SK-N-SH (cell line): ENCODE measurements around the gene HSF2. TPM values are rescaled to one million over a fixed set of nuclear protein-coding genes. Genes with fewer than 3 reads are reported as not detected.

Experiments
- CTCF ChIA-PET: fragments of 300-600, 350-600 bp; formaldehyde crosslinking; extraction: SDS; loops from one replicate; lab custom pipeline; 2021; lab: Yijun Ruan, JAX
- POLR2A ChIA-PET: fragments of 350-600 bp; sonication (Branson Sonifier 250); formaldehyde crosslinking; extraction: SDS; loops from one replicate; lab custom pipeline; 2020; ENCODE audit warnings: antibody characterized with exemption, inconsistent platforms; lab: Yijun Ruan, JAX
- DNase-seq: peaks from one replicate; pipeline ENCODE4 v3.0.0; 2012
- H2AFZ ChIP-seq: fragments of 200-600 bp; sonication (generic); 2 replicates; pipeline ENCODE4 v1.8.1; 2016; ENCODE audit warnings: antibody characterized with exemption, mild to moderate bottlenecking, low read depth
- H3F3A ChIP-seq: fragments of 200-600 bp; sonication (generic); replicated peaks from 2 replicates; pipeline ENCODE3; 2016; ENCODE audit warnings: antibody characterized with exemption, mild to moderate bottlenecking; ENCODE audit not compliant: insufficient read depth
- H3K27ac ChIP-seq, 2 experiments: fragments of 200-500 bp in 1 of 2; fragments of 200-600 bp in 1 of 2; sonication (Bioruptor generic) in 1 of 2; sonication (generic), shearing (Covaris generic) in 1 of 2; 2 replicates each; pipeline versions ENCODE4 v1.5.1 to v1.6.1; 2014 to 2016; ENCODE audit warnings: low read depth in 2 of 2, inconsistent platforms in 1 of 2, low read length in 1 of 2, mild to moderate bottlenecking in 1 of 2, mixed read lengths in 1 of 2
- H3K27me3 ChIP-seq: fragments of 200-600 bp; sonication (generic), shearing (Covaris generic); 2 replicates; pipeline ENCODE4 v1.6.1; 2016; ENCODE audit warnings: mixed run types; ENCODE audit not compliant: insufficient read depth
- H3K36me3 ChIP-seq, 2 experiments: fragments of 200-500 bp in 1 of 2; fragments of 200-600 bp in 1 of 2; sonication (Bioruptor generic) in 1 of 2; sonication (generic) in 1 of 2; replicated peaks in 1 of 2; 2 replicates each; pipeline versions ENCODE3 to v1.5.1; 2014 to 2016; ENCODE audit warnings: low read length in 1 of 2, mild to moderate bottlenecking in 1 of 2; ENCODE audit not compliant: insufficient read depth in 2 of 2, control insufficient read depth in 1 of 2
- H3K4me1 ChIP-seq, 2 experiments: fragments of 200-500 bp in 1 of 2; fragments of 200-600 bp in 1 of 2; sonication (Bioruptor generic) in 1 of 2; sonication (generic), shearing (Covaris generic) in 1 of 2; 2 replicates each; pipeline versions ENCODE4 v1.5.1 to v1.6.1; 2014 to 2016; ENCODE audit warnings: low read depth in 1 of 2, low read length in 1 of 2, mixed run types in 1 of 2; ENCODE audit not compliant: insufficient read depth in 2 of 2, control insufficient read depth in 1 of 2
- H3K4me2 ChIP-seq: fragments of 200-600 bp; sonication (generic), shearing (Covaris generic); 2 replicates; pipeline ENCODE4 v1.6.1; 2017; ENCODE audit warnings: mixed run types
- H3K4me3 ChIP-seq, 2 experiments: fragments of 200-500 bp in 1 of 2; fragments of 200-600 bp in 1 of 2; sonication (Bioruptor generic) in 1 of 2; sonication (generic), shearing (Covaris generic) in 1 of 2; 2 replicates each; pipeline versions ENCODE4 v1.5.1 to v1.8.1; 2014 to 2016; ENCODE audit warnings: low read depth in 2 of 2, inconsistent platforms in 1 of 2, low read length in 1 of 2, mild to moderate bottlenecking in 1 of 2, mixed read lengths in 1 of 2, moderate library complexity in 1 of 2
- H3K79me2 ChIP-seq: fragments of 200-600 bp; sonication (generic); 2 replicates; pipeline ENCODE4 v1.8.1; 2017; ENCODE audit warnings: mild to moderate bottlenecking; ENCODE audit not compliant: insufficient read depth
- H3K9ac ChIP-seq: fragments of 200-600 bp; sonication (generic); 2 replicates; pipeline ENCODE4 v1.6.1; 2017; ENCODE audit warnings: mixed run types
- H3K9me2 ChIP-seq: fragments of 200-600 bp; sonication (generic); 2 replicates; pipeline ENCODE4 v1.6.1; 2017; ENCODE audit warnings: mixed run types
- H3K9me3 ChIP-seq: fragments of 200-600 bp; sonication (generic); 2 replicates; pipeline ENCODE4 v1.6.1; 2017; ENCODE audit warnings: mixed run types, mild to moderate bottlenecking, moderate library complexity
- H4K20me1 ChIP-seq: fragments of 200-600 bp; sonication (generic); 2 replicates; pipeline ENCODE4 v1.6.1; 2017; ENCODE audit warnings: mild to moderate bottlenecking, mixed run types; ENCODE audit not compliant: insufficient read depth
- ELF1 ChIP-seq: IDR thresholded peaks from 2 replicates; pipeline ENCODE4 v1.4.0; 2012
- EP300 ChIP-seq, 2 experiments: IDR thresholded peaks; 2 replicates each; pipeline versions ENCODE4 v1.4.0 to v1.6.1; 2012; ENCODE audit warnings: borderline replicate concordance in 1 of 2, low read depth in 1 of 2, low read length in 1 of 2
- EZH2phosphoT487 ChIP-seq: fragments of 200-600 bp; sonication (generic); IDR thresholded peaks from 2 replicates; pipeline ENCODE4 v1.6.1; 2017; ENCODE audit warnings: low read depth, mixed run types, mild to moderate bottlenecking, antibody characterized with exemption, moderate library complexity, borderline replicate concordance
- FOSL2 ChIP-seq: IDR thresholded peaks from 2 replicates; pipeline ENCODE4 v1.4.0; 2012; ENCODE audit warnings: low read depth, mild to moderate bottlenecking, moderate library complexity, borderline replicate concordance
- FOXJ3 ChIP-seq: sonication (generic); formaldehyde crosslinking; IDR thresholded peaks from 2 replicates; pipeline ENCODE4 v1.5.1; 2020; ENCODE audit warnings: mild to moderate bottlenecking, missing genetic modification reagents
- IRF3 ChIP-seq: fragments of 150-350 bp; IDR thresholded peaks from 2 replicates; pipeline ENCODE4 v1.6.1; 2016; ENCODE audit warnings: mild to moderate bottlenecking, low read depth, low read length
- JUND ChIP-seq: IDR thresholded peaks from 2 replicates; pipeline ENCODE4 v1.4.0; 2012
- RAD21 ChIP-seq: IDR thresholded peaks from 2 replicates; pipeline ENCODE4 v1.6.1; 2012; ENCODE audit warnings: mild to moderate bottlenecking, low read length
- SIN3A ChIP-seq: IDR thresholded peaks from 2 replicates; pipeline ENCODE4 v1.6.1; 2012; ENCODE audit warnings: low read depth, mild to moderate bottlenecking, low read length, moderate library complexity, borderline replicate concordance
- WGBS: methylation state at CpG from one replicate; pipeline ENCODE4 v1.1.6; 2017; ENCODE audit warnings: low lambda C conversion rate; 5-methylcytosine and 5-hydroxymethylcytosine counted together
- polyA plus RNA-seq, 3 experiments: library from polyadenylated mRNA; depleted of rRNA; stranded (reverse); fragments of >200 nt; gene quantifications; 2 replicates each; pipeline ENCODE4 v1.2.3, GENCODE V29; 2012
- TF ChIP-seq, protein P1 (sequence below): IDR thresholded peaks from 2 replicates; pipeline ENCODE4 v1.6.1; 2012; ENCODE audit warnings: mild to moderate bottlenecking, low read depth, low read length, moderate library complexity
- TF ChIP-seq, protein P2 (sequence below): IDR thresholded peaks from 2 replicates; pipeline ENCODE4 v1.4.0; 2012; ENCODE audit warnings: low read depth
- TF ChIP-seq, protein P3 (sequence below): IDR thresholded peaks from 2 replicates; pipeline ENCODE4 v1.4.0; 2012; ENCODE audit warnings: low read depth, borderline replicate concordance

HSF2 gene
- polyA plus RNA-seq, 1 of the 3 experiments (the other 2 are of a cell fraction): 22.2 TPM

DNA sequence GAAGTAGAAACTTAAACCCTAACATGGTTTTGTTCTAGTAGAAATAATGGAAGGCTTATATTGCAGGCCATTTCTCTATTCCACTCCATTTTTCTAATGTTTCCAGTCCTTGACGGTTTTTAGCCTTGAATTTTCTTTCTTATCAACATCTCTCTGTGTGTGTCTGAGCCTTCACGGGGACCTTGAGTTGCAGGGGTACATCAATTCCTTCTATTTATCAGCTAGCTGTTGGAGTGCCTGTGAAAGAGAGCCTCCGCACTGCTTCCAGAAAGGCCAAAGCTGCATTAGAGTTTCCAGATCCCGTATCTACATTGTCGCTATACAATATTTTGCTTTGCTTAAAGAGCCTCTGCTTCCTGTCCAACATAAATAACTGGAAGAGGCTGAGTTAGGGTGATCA lies 5.4 kb upstream of the HSF2 start:
- CTCF ChIA-PET: no interaction called here
- 84% methylated on average over 5 of the region's 5 CpGs for WGBS
- Histone ChIP-seq H3K9me3 (no peaks in the 10 kb centered on the region), H3K27me3 (no peaks in the 10 kb centered on the region), H3K9ac (no peak overlapping the region), H3K36me3 (no peaks in the 10 kb centered on the region), H3K27ac (no peak overlapping the region), H3K79me2 (no peaks in the 10 kb centered on the region), H2AFZ (no peak overlapping the region), H4K20me1 (no peaks in the 10 kb centered on the region), H3F3A (peaks cover 6% of the 10 kb centered on the region), H3K4me3 (no peak overlapping the region), H3K4me2 (no peak overlapping the region), H3K9me2 (no peaks in the 10 kb centered on the region), H3K4me1 (peaks cover 0 to under 1% of the 10 kb centered on the region in 2 experiments; a peak in 2 of 4 replicates)
- POLR2A ChIA-PET: no interaction called here
- DNase-seq: no peak
- TF ChIP-seq, protein P1, sequence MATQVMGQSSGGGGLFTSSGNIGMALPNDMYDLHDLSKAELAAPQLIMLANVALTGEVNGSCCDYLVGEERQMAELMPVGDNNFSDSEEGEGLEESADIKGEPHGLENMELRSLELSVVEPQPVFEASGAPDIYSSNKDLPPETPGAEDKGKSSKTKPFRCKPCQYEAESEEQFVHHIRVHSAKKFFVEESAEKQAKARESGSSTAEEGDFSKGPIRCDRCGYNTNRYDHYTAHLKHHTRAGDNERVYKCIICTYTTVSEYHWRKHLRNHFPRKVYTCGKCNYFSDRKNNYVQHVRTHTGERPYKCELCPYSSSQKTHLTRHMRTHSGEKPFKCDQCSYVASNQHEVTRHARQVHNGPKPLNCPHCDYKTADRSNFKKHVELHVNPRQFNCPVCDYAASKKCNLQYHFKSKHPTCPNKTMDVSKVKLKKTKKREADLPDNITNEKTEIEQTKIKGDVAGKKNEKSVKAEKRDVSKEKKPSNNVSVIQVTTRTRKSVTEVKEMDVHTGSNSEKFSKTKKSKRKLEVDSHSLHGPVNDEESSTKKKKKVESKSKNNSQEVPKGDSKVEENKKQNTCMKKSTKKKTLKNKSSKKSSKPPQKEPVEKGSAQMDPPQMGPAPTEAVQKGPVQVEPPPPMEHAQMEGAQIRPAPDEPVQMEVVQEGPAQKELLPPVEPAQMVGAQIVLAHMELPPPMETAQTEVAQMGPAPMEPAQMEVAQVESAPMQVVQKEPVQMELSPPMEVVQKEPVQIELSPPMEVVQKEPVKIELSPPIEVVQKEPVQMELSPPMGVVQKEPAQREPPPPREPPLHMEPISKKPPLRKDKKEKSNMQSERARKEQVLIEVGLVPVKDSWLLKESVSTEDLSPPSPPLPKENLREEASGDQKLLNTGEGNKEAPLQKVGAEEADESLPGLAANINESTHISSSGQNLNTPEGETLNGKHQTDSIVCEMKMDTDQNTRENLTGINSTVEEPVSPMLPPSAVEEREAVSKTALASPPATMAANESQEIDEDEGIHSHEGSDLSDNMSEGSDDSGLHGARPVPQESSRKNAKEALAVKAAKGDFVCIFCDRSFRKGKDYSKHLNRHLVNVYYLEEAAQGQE: no peak
- TF ChIP-seq EZH2phosphoT487: no peak
- TF ChIP-seq RAD21: no peak
- TF ChIP-seq EP300 (IDR thresholded peaks at IDR 0.05; ENCODE audit: borderline replicate concordance in 1 of 2, low read depth in 1 of 2, low read length in 1 of 2): no peak

DNA sequence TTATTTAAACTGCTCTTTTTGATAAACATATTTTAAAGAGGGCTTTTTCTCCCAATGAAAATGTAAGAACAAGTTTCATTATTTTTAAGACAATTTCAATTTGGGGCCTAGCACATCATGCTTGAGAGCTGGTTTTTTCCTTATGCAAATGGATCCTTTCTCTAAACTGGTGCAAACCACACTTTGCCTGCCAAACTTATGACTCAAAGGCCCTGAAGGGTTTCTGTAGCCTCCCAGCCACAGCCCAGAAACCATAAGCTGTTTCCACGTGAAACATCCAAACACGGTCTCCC lies 451 bp upstream of the HSF2 start:
- peaks cover 0 to 8% of the 10 kb centered on the region in 2 experiments; a peak in 2 of 4 replicates for H3K4me1 ChIP-seq
- peaks cover 14% of the 10 kb centered on the region; the same call in 1 of the 2 replicates for H4K20me1 ChIP-seq
- ChIA-PET CTCF (interaction anchor here (0.6 to 1.3 kb wide), 4 partner anchors 9 to 93 kb away, joined by 3 to 5 read pairs (median 3); no protein-coding TSS in a partner anchor), POLR2A (no interaction called here)
- DNase-seq: no peak
- H3K79me2 ChIP-seq: peaks cover 44% of the 10 kb centered on the region
- peak overlapping the region; percentile 37; the same call in 1 of the 2 replicates for H3K9ac ChIP-seq
- 0% methylated on average over 2 of the region's 2 CpGs for WGBS
- peak overlapping the region; percentile 29 to 45; a peak in 3 of 4 replicates for H3K4me3 ChIP-seq
- H2AFZ ChIP-seq: peak overlapping the region; percentile 85
- no peaks in the 10 kb centered on the region for H3K36me3 ChIP-seq
- H3K4me2 ChIP-seq: peak overlapping the region; percentile 60; the same call in 1 of the 2 replicates
- TF ChIP-seq JUND (no peak), ELF1 (0 out of 2 replicates have a peak, but pooled peaks have one; percentile 14), FOSL2 (peak; percentile 15; the same call in 1 of the 2 replicates), SIN3A (no peak; the same call in 1 of the 2 replicates), FOXJ3 (CRISPR knock-in tag) (no peak), IRF3 (no peak)
- TF ChIP-seq, protein P2, sequence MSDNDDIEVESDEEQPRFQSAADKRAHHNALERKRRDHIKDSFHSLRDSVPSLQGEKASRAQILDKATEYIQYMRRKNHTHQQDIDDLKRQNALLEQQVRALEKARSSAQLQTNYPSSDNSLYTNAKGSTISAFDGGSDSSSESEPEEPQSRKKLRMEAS: no peak
- TF ChIP-seq, protein P3, sequence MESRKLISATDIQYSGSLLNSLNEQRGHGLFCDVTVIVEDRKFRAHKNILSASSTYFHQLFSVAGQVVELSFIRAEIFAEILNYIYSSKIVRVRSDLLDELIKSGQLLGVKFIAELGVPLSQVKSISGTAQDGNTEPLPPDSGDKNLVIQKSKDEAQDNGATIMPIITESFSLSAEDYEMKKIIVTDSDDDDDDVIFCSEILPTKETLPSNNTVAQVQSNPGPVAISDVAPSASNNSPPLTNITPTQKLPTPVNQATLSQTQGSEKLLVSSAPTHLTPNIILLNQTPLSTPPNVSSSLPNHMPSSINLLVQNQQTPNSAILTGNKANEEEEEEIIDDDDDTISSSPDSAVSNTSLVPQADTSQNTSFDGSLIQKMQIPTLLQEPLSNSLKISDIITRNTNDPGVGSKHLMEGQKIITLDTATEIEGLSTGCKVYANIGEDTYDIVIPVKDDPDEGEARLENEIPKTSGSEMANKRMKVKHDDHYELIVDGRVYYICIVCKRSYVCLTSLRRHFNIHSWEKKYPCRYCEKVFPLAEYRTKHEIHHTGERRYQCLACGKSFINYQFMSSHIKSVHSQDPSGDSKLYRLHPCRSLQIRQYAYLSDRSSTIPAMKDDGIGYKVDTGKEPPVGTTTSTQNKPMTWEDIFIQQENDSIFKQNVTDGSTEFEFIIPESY: no peak
- no peaks in the 10 kb centered on the region for H3K9me3 ChIP-seq
- H3K27ac ChIP-seq: peak overlapping the region; percentile 67 to 75
- H3F3A ChIP-seq: peaks cover 12% of the 10 kb centered on the region
- H3K9me2 ChIP-seq: no peaks in the 10 kb centered on the region
- no peaks in the 10 kb centered on the region for H3K27me3 ChIP-seq
